Measurements from ENCODE around the gene TEX12. TPM values are rescaled to one million over a fixed set of nuclear protein-coding genes. Genes with fewer than 3 reads are reported as not detected.

TEX12 gene, protein sequence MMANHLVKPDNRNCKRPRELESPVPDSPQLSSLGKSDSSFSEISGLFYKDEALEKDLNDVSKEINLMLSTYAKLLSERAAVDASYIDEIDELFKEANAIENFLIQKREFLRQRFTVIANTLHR
- total RNA-seq, result not detected in 2 replicates
- long read RNA-seq, partial matches to known transcripts, result 0 of 1 reads
- long read RNA-seq, other reads (novel, unspliced or antisense), result 1 of 1 reads

GRCh38 chr11:112167145-112167544 is at the start of gene TEX12:
Gene TEX12, plus strand, starts transcription at chr11:112167372. Its CDS starts 1,897 bp downstream, at chr11:112169269.
- H3K36me3 Mint-ChIP-seq (ENCODE audit: insufficient read depth), result no peaks in the 10 kb centered on the region
- peaks cover 8% of the 10 kb centered on the region for H3K4me1 Mint-ChIP-seq (ENCODE audit: low read depth)
- H3K4me3 Mint-ChIP-seq (ENCODE audit: low read depth), result no peak within 1 kb of the TSS
- no peak for DNase-seq (ENCODE audit: low spot score, unreplicated experiment)
- H3K27me3 Mint-ChIP-seq, result no peaks in the 10 kb centered on the region
- TF ChIP-seq, protein P1, sequence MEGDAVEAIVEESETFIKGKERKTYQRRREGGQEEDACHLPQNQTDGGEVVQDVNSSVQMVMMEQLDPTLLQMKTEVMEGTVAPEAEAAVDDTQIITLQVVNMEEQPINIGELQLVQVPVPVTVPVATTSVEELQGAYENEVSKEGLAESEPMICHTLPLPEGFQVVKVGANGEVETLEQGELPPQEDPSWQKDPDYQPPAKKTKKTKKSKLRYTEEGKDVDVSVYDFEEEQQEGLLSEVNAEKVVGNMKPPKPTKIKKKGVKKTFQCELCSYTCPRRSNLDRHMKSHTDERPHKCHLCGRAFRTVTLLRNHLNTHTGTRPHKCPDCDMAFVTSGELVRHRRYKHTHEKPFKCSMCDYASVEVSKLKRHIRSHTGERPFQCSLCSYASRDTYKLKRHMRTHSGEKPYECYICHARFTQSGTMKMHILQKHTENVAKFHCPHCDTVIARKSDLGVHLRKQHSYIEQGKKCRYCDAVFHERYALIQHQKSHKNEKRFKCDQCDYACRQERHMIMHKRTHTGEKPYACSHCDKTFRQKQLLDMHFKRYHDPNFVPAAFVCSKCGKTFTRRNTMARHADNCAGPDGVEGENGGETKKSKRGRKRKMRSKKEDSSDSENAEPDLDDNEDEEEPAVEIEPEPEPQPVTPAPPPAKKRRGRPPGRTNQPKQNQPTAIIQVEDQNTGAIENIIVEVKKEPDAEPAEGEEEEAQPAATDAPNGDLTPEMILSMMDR (IDR thresholded peaks at IDR 0.05; ENCODE audit: unreplicated experiment), result no peak
- H3K27ac Mint-ChIP-seq, result no peak within 1 kb of the TSS
- no peaks in the 10 kb centered on the region for H3K9me3 Mint-ChIP-seq (ENCODE audit: low read depth)

GRCh38 chr11:112118176-112118575 is 49.0 kb upstream of the TEX12 start:
- TF ChIP-seq, protein P1 (IDR thresholded peaks at IDR 0.05; ENCODE audit: unreplicated experiment), result no peak
- no peak overlapping the region for H3K27ac Mint-ChIP-seq
- no peak for DNase-seq (ENCODE audit: low spot score, unreplicated experiment)
- H3K4me3 Mint-ChIP-seq (ENCODE audit: low read depth), result no peak overlapping the region
- H3K36me3 Mint-ChIP-seq (ENCODE audit: insufficient read depth), result no peaks in the 10 kb centered on the region
- H3K27me3 Mint-ChIP-seq, result no peaks in the 10 kb centered on the region
- H3K4me1 Mint-ChIP-seq (ENCODE audit: low read depth), result no peaks in the 10 kb centered on the region
- H3K9me3 Mint-ChIP-seq (ENCODE audit: low read depth), result no peaks in the 10 kb centered on the region

DNA sequence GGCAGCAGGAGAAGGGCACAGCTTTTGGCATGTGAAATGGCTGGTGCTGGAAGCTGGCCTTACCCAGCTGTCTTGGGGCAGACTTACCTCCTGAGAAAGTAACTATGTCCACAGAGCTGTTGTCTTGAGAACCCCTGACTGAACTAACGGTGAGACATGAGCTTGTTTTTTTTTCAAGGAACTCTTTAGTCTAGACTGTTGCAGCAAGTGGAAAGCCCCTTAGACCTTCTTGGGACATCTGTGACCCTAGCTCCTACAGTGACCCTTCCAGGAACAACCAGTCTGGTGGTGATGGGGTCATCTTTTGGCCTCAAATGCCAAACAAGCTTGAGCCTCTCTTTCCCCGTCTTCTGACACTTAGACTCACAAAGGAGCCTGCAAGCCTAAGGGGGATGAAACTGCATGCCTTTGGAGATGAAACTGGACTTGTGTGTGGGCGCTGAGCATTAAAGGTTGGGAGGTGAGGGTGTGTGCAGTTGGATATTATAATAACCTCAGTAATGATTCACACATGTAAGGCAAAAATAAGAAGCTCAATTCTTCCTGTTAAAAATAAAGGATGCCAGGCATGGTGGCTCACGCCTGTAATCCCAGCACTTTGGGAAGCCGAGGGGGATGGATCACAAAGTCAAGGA is 45.1 kb upstream of the TEX12 start:
- H3K9me3 Mint-ChIP-seq (ENCODE audit: low read depth), result no peaks in the 10 kb centered on the region
- no peaks in the 10 kb centered on the region for H3K4me1 Mint-ChIP-seq (ENCODE audit: low read depth)
- H3K4me3 Mint-ChIP-seq (ENCODE audit: low read depth), result no peak overlapping the region

DNA sequence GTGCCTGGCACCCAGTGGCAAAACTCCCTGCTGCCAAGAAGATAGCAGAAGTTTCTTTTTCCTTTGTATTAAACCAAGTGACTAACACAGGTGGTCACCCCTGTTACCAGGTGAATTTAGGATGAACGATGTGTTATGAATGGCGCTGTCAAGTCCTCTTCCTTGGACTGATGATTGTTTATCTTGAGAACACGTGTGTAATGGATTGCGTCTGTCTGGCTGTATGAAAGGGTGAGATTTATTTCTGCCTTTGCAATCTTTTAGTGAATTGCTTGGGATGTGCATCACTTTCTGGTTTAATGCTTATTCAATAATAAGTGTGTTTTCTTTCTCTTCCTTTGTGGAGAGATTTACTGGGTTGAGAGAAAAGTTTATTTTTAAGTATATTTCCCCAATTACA is 44.0 kb upstream of the TEX12 start:
- Mint-ChIP-seq H3K27me3 (no peaks in the 10 kb centered on the region), H3K36me3 (ENCODE audit: insufficient read depth) (no peaks in the 10 kb centered on the region), H3K4me3 (ENCODE audit: low read depth) (no peak overlapping the region), H3K9me3 (ENCODE audit: low read depth) (no peaks in the 10 kb centered on the region), H3K4me1 (ENCODE audit: low read depth) (no peaks in the 10 kb centered on the region), H3K27ac (no peak overlapping the region)
- no peak for DNase-seq (ENCODE audit: low spot score, unreplicated experiment)
- TF ChIP-seq, protein P1 (IDR thresholded peaks at IDR 0.05; ENCODE audit: unreplicated experiment), result no peak

More for the DNA sequence above, 45.1 kb upstream of the TEX12 start:
- no peaks in the 10 kb centered on the region for H3K27me3 Mint-ChIP-seq
- DNase-seq (ENCODE audit: low spot score, unreplicated experiment), result no peak
- TF ChIP-seq, protein P1 (IDR thresholded peaks at IDR 0.05; ENCODE audit: unreplicated experiment), result no peak
- no peak overlapping the region for H3K27ac Mint-ChIP-seq
- no peaks in the 10 kb centered on the region for H3K36me3 Mint-ChIP-seq (ENCODE audit: insufficient read depth)

DNA sequence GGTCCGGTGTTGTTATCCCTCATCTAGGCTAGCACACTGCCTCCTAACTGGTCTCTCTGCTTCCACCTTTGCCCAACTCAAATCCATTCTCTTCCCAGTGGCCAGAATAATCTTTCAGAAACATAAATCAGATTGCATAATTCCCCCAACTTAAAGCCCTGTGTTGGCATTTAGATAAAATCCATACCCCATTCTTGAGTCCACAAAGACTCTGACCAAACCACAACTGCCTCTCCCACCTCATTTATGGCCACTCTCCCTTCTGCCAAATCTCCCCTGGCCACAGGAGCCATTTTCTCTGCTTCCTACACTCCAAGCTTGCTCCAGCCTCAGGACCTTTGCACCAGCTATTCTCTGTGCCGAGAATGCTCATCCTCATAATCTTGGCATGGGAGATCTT is 40.1 kb upstream of the TEX12 start:
- H3K36me3 Mint-ChIP-seq (ENCODE audit: insufficient read depth), result no peaks in the 10 kb centered on the region
- H3K27ac Mint-ChIP-seq, result no peak overlapping the region
- no peak for DNase-seq (ENCODE audit: low spot score, unreplicated experiment)
- H3K9me3 Mint-ChIP-seq (ENCODE audit: low read depth), result no peaks in the 10 kb centered on the region
- H3K27me3 Mint-ChIP-seq, result no peaks in the 10 kb centered on the region
- H3K4me3 Mint-ChIP-seq (ENCODE audit: low read depth), result no peak overlapping the region
- H3K4me1 Mint-ChIP-seq (ENCODE audit: low read depth), result no peaks in the 10 kb centered on the region
- TF ChIP-seq, protein P1 (IDR thresholded peaks at IDR 0.05; ENCODE audit: unreplicated experiment), result no peak
